ENCODE results near the gene LYG1. TPM values are rescaled to one million over a fixed set of nuclear protein-coding genes. Genes with fewer than 3 reads are reported as not detected.

Gene LYG1
- total RNA-seq = 0.49 and 0.57 TPM in 2 replicates

DNA sequence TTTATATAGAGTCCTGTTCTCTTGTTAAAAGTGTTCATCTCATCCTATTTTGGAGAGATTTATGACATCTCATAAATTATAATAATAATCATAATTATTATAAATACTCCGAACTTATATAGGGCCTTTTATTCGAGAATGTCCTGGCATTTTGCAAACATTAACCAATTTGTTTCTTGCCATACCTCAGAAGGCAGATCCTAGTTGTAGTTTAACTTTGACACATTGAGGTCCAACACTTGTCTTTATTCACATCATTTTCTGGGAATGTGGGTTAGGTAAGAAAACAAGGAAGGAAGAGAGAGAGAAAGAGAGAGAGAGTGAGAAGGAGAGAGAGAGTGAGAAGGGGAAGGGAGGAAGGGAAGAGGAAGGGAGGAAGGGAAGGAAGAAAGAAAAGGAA is at the start of gene LYG1:
LYG1 (minus strand) TSS at position 101 of the 400 bp plus-strand sequence. CDS start 5,527 bp downstream, outside the sequence.

GRCh38 chr2:99337113-99338028 is 36.4 kb upstream of the LYG1 start, which contains the start of gene EIF5B:
TSS of gene EIF5B (plus strand) at chr2:99337389. CDS start at chr2:99337555, 166 bp downstream.

DNA sequence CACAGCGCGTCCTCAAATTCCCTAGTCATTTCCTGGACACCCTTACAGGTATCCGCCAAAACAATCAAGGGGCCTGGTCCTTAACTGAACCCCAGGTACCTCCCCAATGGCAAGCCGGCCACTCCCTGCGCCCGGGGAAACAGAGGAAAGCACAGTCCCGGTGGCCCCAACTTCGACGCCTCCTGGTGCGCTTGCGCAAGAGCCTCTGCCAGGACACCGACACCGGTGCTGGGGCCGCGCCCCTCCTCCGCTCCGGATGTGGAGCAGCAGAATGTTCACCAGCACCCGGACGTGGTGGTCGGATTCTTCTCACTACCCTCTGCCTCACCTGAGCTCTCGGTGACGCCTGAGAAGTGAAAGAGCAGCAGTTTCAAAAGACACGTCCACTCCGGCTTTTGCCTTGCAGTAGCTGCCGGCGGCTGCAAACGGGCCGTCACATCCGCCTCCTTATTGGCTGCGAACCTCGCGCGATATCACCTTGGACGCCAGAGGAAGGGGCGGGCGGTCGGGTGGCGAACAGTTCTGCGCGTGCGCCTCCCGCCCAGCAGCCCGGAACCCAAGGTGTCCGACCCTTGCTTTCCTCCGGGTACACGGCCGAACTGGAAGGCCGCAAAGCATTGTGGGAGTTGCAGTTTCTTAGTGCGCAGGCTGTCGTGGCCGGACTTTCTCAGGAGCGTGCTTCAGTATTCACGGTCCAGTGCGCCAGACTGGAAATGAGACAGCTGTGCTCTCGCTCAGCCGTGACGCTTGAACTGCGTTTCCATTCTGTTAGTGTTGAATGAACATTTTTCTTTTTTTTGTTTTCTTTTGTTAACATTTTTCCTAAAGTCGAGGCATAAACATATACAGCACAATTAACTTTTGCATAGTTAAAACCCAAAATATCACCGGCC is 35.2 kb upstream of the LYG1 start, which contains the start of gene TXNDC9:
TXNDC9 (minus strand) TSS at position 423 of the 893 bp plus-strand sequence. CDS start 3,123 bp downstream, outside the sequence.

GRCh38 chr2:99255491-99256318 is 45.3 kb downstream of the LYG1 start, which contains the start of gene LYG2:
TSS of gene LYG2 (minus strand) at chr2:99255666. CDS start at chr2:99254260, 1,406 bp downstream.

Other genes starting within 250 kb of the LYG1 start
- gene C2orf15, start 159.5 kb downstream of the LYG1 start, total RNA-seq = under 0.01 TPM in 1 of 2 replicates, not detected in the other
- gene TSGA10, start 146.3 kb downstream of the LYG1 start, total RNA-seq = 1.3 and 2.6 TPM in 2 replicates
- gene LIPT1, start 146.2 kb downstream of the LYG1 start, total RNA-seq = 3.1 and 5.8 TPM in 2 replicates
- gene MITD1, start 120.1 kb downstream of the LYG1 start, total RNA-seq = 24.4 and 28.5 TPM in 2 replicates
- 23.3 and 32.9 TPM in 2 replicates for gene MRPL30, start 120.0 kb downstream of the LYG1 start, total RNA-seq
- not detected in 2 replicates for gene LYG2, start 45.5 kb downstream of the LYG1 start, total RNA-seq
- 55.9 and 66.1 TPM in 2 replicates for gene TXNDC9, start 35.1 kb upstream of the LYG1 start, total RNA-seq
- 19.1 and 60.0 TPM in 2 replicates for gene EIF5B, start 36.2 kb upstream of the LYG1 start, total RNA-seq
- gene REV1, start 188.8 kb upstream of the LYG1 start, total RNA-seq = 22.7 and 62.5 TPM in 2 replicates

Measured in bladder microvascular endothelial cell (primary cell).